Suppressor macrophage treated with lipopolysaccharide for 4 hours (primary cell): ENCODE measurements around the gene KCP.

Experiments used
- DNase-seq: peaks from one replicate; pipeline ENCODE4 v3.0.0-alpha.2; 2020

Gene KCP

GRCh38 chr7:128836729-128837348 lies 73.7 kb downstream of the KCP start:
- no peak for DNase-seq

- DNase-seq = no peak
Measured at GRCh38 chr7:128835790-128836641, 74.5 kb downstream of the KCP start.

- no peak for DNase-seq
Measured at GRCh38 chr7:128835231-128835751, 75.2 kb downstream of the KCP start.

- no peak for DNase-seq
Measured at GRCh38 chr7:128833946-128834325, 76.6 kb downstream of the KCP start.

- DNase-seq = peak; percentile 16
Measured at GRCh38 chr7:128833148-128833945, 77.2 kb downstream of the KCP start.

GRCh38 chr7:128832880-128833147 lies 77.7 kb downstream of the KCP start:
- no peak for DNase-seq

- no peak for DNase-seq
Measured at GRCh38 chr7:128831994-128832879, 78.3 kb downstream of the KCP start.

GRCh38 chr7:128831178-128831993 lies 79.1 kb downstream of the KCP start:
- DNase-seq = no peak

GRCh38 chr7:128830231-128831177 lies 80.0 kb downstream of the KCP start, which contains the start of gene FLNC:
FLNC (plus strand) TSS chr7:128830406; CDS start chr7:128830638, 232 bp downstream.
- peak; percentile 27 for DNase-seq

GRCh38 chr7:128829391-128830166 lies 80.9 kb downstream of the KCP start:
- no peak for DNase-seq

- no peak for DNase-seq
Measured at GRCh38 chr7:128827971-128828711, 82.4 kb downstream of the KCP start.

GRCh38 chr7:128827248-128827958 lies 83.1 kb downstream of the KCP start:
- DNase-seq = no peak

- no peak for DNase-seq
Measured at GRCh38 chr7:128826916-128827247, 83.6 kb downstream of the KCP start.
